Measurements from ENCODE around the gene SMYD1.

SMYD1 gene

DNA sequence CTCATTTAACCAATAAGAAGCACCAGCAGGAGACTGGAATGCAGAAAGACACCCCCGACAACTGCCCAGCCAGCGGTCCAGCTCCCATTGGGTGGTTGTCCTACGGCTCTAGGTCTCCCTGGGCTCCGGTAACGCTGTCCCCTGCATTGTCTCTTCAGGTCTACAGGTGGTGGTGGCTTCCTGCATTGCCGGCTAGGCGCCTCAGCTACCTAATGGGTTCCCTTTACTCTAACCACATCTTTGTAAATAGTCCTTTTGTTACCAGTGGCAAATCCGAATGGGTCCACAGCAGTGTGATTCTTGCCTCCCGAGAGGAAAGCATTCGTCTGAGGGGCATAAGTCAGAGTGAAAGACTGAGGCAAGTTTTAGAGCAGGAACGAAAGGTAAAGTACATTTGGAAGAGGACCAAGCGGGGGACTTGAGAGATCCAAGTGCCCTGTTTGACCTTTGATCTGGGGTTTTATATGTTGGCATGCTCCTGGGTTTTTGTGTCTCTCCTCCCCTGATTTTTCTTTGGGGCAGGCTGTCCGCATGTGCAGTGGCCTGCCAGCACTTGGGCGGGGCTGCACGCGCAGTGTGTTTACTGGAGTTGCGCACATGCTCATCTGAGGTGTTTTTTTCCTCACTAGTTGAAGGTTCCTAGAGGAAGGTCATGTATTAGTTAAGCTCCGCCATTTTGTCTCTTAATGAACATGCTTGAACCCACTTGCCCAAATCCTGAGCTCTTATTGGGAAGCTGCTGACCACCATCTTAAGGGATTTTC, 49.2 kb downstream of the SMYD1 start:
- Mint-ChIP-seq H3K36me3 (ENCODE audit: low read depth) (no peaks in the 10 kb centered on the region), H3K4me3 (no peak overlapping the region), H3K27me3 (peaks cover 11% of the 10 kb centered on the region), H3K4me1 (ENCODE audit: low read depth) (no peaks in the 10 kb centered on the region), H3K27ac (no peak overlapping the region), H3K9me3 (no peaks in the 10 kb centered on the region)

DNA sequence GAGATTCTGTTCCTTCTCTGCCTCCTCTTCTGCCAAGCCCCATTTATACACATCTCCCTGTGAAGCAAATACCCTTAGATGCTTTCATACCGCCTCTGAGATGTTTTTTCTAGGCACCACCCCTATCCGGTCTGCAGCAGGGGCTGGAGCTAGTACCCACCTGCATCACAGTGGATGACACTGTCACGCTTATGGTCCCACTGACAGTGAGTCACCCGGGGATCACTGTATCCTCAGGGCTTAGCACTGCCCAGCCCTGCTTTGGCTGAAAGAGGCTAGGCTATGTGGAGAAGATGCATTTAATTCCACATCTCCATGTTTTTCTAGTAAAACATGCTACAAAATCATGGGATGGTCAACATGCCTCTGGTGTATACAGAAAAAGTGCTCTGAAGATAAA, 50.3 kb downstream of the SMYD1 start:
- H3K4me1 Mint-ChIP-seq (ENCODE audit: low read depth): no peaks in the 10 kb centered on the region
- no peak overlapping the region for H3K4me3 Mint-ChIP-seq
- H3K9me3 Mint-ChIP-seq: no peaks in the 10 kb centered on the region
- no peak overlapping the region for H3K27ac Mint-ChIP-seq
- no peaks in the 10 kb centered on the region for H3K36me3 Mint-ChIP-seq (ENCODE audit: low read depth)
- H3K27me3 Mint-ChIP-seq: peaks cover 11% of the 10 kb centered on the region

DNA sequence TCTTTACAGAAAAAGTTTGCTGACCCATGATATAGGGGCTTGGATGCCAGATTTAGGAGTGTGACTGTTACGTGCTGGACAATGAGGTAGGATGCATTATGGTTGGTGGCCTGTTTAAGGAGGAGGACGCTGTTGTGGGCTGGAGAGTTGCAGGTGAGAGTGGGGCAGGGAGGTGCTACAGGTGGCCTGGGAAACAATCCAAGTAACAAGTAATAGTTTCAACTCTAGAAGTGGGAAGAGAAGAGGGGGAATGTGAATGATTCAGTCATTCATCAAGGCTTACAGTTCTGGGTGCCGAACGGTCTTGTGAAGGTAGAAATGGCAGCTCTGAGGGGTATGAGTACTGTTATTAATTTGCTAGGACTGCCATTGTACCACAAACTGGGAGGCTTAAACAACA, 54.1 kb downstream of the SMYD1 start:
- Mint-ChIP-seq H3K27ac (no peak overlapping the region), H3K36me3 (ENCODE audit: low read depth) (no peaks in the 10 kb centered on the region), H3K9me3 (no peaks in the 10 kb centered on the region), H3K4me1 (ENCODE audit: low read depth) (no peaks in the 10 kb centered on the region), H3K27me3 (peaks cover 18% of the 10 kb centered on the region), H3K4me3 (no peak overlapping the region)

DNA sequence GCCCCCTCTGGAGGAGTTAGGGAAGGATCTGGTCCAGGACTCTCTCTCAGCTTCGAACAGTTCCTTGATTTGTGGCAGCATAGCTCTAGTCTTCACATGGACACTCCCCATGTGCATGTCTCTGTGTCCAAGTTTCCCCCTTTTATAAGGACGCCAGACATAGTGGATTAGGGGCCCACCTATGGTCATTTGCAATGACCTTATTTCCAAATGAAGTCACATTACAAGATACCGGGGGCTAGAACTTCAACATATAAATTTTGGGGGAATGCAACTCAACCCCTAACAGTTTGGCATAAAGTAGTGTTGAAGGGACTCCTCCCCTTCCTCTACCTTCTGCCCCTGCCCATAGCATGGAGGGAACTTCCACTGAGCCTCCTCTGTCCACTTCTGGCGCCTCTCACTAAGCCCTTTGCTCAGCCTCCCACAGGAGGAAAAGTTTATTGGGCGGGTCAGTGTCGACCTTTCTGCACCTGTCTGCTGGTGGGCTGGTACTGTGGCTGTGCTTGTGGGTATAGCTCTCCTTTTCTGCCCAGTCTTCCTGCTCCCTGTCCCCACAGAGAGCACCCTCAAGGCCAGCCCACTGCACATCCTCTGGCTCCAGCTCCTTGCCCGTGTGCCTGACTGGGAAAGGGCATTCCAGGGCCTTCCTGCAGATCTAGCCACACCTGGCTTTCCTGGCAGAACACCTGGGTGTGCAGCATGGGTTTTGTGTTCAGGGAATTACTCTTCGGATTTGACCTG, 54.7 kb downstream of the SMYD1 start:
- no peaks in the 10 kb centered on the region for H3K4me1 Mint-ChIP-seq (ENCODE audit: low read depth)
- no peak overlapping the region for H3K4me3 Mint-ChIP-seq
- H3K27ac Mint-ChIP-seq: no peak overlapping the region
- H3K36me3 Mint-ChIP-seq (ENCODE audit: low read depth): no peaks in the 10 kb centered on the region
- peaks cover 13% of the 10 kb centered on the region for H3K27me3 Mint-ChIP-seq
- no peaks in the 10 kb centered on the region for H3K9me3 Mint-ChIP-seq

DNA sequence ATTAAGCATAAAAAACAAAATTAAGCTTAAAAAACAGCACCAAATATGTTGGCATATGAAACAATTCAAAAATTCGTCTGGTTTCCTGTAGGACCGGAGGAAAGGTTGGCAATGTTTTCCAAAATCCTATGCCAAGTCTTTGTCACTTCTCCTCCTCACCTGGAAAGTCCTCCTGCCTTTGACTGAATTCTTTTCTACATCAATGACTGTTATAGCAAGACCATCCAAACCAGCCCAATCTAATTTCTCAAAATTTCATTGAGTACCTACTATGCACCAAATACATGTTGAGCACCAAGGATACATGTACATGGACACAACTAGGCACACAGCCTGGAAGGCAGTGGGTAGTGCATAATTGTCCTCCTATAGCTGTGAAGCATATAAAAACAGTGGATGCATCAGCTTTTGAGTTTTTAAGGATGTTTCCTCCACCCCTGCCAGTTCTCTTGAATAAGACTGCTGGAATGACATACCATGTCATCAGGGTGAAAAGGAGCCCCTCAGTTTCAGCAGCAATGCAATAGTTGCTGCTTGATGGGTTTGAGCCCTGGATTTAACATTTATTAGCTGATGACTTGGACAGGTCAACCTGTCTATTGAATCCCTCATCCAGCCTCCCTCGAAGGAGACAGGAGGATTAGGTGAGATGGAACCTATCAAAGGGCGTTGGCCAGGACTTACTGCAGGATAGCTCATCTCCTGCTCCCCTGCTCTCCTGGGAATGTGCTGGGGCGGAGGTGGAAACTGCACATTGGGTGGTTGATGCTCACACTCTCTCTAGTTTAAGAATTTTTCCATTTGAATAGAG, 55.7 kb downstream of the SMYD1 start:
- no peaks in the 10 kb centered on the region for H3K9me3 Mint-ChIP-seq
- no peak overlapping the region for H3K4me3 Mint-ChIP-seq
- H3K27me3 Mint-ChIP-seq: peaks cover 13% of the 10 kb centered on the region
- no peaks in the 10 kb centered on the region for H3K36me3 Mint-ChIP-seq (ENCODE audit: low read depth)
- no peaks in the 10 kb centered on the region for H3K4me1 Mint-ChIP-seq (ENCODE audit: low read depth)
- no peak overlapping the region for H3K27ac Mint-ChIP-seq

DNA sequence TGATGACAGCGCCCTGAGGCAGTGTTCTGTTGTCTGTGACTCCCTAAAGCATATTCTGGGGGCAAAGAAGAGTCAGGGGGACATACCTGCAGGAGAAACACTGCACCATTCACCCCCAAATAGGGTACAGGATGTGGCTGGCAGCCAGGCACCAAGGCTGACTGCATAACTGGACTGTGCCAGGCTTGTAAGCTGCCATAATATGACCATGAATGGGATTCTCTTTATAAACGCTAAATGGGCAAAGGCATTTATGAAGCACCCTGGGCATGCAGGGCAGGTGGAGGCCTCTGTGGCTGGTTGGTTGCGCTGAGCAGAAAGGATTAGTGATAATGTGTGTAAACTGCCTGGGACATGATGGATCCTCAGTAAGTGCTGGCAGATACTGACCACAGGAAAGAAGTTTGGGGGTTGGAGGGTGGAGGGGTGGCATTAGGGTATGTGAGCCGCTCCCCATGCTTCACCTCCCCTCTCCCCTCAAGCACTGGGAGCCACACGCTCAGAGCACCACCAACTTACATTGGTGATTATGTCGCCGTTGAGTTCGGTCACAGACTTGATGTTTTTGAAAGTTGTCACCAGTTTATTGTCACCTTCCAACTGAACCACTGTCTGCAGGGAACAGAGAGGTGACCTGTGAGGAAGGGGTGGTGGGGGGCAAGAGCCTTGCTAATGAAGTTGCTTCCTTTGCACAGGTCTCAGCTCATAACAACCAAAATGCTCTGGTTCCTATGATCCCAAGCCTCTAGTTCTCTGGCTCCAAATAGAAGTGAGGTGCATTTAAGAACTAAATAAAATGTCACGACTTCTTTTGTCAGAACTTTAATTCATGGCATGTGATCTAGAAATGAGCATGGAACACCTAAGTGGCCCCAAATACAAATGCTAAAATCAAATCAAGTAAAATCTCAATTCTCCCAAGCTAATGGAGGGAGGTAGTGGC, 56.6 kb downstream of the SMYD1 start:
- peaks cover 10% of the 10 kb centered on the region for H3K27me3 Mint-ChIP-seq
- H3K36me3 Mint-ChIP-seq (ENCODE audit: low read depth): no peaks in the 10 kb centered on the region

DNA sequence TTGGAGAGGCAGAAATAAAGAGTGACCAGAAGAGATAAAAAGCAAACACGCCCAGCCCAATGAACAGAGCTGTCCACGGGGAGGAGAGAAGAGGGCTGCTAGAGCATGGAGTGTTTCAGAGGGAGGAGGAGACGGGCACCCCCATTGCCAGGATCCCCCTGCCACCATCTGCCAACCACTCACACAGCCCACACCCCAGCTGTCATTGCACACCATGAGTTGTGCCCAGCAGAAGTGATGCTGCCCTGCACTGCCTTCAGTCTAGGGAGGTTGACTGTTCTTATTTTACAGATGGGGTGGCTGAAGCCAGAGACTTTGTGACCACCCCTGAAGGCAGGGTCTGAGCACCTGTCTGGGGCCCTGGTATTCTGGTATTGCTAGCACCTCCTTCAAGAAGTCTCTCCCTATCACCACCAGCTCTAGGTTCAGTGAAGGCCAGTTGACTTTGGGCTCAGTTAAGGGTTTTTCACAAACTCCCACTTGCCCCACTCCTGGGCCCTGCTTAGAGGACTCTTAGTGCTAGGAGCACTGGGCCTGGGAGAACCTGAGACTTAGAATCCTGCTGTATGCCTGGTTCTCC, 57.8 kb downstream of the SMYD1 start:
- no peaks in the 10 kb centered on the region for H3K4me1 Mint-ChIP-seq (ENCODE audit: low read depth)
- H3K36me3 Mint-ChIP-seq (ENCODE audit: low read depth): no peaks in the 10 kb centered on the region
- no peak overlapping the region for H3K27ac Mint-ChIP-seq
- H3K4me3 Mint-ChIP-seq: no peak overlapping the region
- H3K9me3 Mint-ChIP-seq: no peaks in the 10 kb centered on the region
- peaks cover 10% of the 10 kb centered on the region for H3K27me3 Mint-ChIP-seq

More for the DNA sequence above, 56.6 kb downstream of the SMYD1 start:
- Mint-ChIP-seq H3K9me3 (no peaks in the 10 kb centered on the region), H3K4me1 (ENCODE audit: low read depth) (no peaks in the 10 kb centered on the region), H3K27ac (no peak overlapping the region), H3K4me3 (no peak overlapping the region)

DNA sequence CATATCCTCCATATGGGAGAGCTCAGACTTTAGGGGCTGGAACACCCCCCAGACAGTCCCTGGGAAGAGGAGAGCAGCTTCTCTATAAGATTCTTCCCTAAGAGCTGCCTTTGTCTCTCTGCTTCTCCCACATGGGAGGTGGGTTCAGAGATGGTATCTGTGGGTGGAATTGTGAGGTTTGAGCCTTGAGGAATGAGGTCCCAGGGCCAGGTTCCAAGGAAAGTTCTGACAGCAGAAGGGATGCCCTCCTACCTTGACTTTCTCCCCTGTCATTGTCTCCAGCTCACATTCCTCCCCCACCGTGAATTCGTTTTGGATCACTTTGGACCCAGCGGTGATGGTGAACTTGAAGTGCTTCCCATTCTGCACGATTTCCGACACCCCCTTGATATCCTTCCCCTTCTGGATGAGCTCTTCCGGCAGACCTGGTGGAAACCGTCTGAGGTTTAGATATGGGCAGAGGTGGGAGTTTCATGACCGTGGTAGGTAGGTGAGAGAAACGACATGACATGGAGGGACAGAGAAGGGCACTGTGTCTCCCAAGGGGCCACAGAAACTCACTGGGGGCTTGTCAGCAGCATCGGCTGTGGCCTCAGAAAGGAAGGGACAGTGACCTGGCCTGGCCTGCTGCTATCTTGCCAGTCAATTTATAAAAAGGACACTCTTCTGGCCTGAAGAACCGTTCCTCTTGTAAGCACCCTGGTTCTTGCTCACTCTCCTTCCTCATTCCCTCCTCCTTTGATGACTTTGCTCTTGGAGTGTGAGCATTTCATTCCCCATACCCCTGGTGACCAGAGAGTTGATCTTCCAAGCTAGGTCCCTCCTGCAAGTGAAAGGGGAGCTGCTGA, 58.5 kb downstream of the SMYD1 start:
- Mint-ChIP-seq H3K27ac (no peak overlapping the region), H3K36me3 (ENCODE audit: low read depth) (no peaks in the 10 kb centered on the region), H3K9me3 (no peaks in the 10 kb centered on the region), H3K4me3 (no peak overlapping the region), H3K27me3 (peaks cover 10% of the 10 kb centered on the region), H3K4me1 (ENCODE audit: low read depth) (no peaks in the 10 kb centered on the region)

DNA sequence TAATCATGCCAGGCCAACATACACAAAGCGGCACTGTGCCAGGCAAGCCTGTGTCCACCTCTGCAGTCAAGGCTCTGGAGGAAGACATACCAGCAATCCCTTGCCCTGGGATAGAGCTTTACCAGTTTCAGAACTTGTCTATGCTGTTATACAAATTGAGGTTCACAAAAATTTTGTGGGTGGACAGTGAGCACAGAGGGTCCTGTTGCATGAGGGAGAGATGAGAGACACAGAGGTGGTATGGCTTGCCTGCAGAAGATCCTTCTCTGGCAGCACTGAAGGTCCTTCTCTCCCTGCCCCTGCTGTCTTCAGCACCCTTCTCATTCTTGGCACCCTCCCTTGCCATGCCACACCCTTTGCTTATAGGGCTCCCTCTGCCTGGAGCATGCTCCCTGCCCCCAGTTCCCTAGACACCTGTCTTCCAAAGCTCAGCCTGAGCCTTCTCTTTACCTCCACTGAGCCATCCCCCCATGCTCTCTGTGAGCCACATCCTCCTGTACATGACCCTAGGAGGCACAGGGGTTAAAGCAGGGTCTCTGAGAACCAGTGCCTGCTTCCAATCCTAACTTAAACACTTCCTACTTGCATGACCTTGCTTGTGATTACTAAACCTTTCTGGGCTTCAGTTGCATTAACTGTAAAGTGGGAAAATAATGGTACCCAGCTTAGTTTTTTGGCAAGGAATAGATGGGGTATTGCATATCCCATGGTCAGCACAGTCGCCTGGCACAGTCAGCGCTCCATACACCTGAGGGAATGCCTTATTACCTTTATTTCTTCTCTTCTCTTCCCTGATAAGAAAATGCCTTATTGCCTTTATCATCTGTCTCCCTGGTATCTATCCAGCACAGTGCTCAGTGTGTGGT, 59.4 kb downstream of the SMYD1 start:
- Mint-ChIP-seq H3K4me1 (ENCODE audit: low read depth) (no peaks in the 10 kb centered on the region), H3K27me3 (peaks cover 7% of the 10 kb centered on the region), H3K27ac (no peak overlapping the region), H3K4me3 (no peak overlapping the region), H3K9me3 (no peaks in the 10 kb centered on the region), H3K36me3 (ENCODE audit: low read depth) (no peaks in the 10 kb centered on the region)

DNA sequence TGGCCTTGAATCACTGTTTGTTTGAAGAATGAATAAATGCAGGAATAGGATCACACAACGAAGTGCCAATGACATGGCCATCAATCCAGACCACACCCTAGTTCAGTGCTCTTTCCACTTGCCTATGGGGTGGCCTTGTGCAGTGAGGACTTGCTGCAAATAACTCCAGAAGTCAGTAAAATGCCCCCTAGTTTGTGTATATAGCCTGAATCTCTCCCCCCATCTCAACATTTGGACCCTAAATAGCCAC, 59.9 kb downstream of the SMYD1 start:
- H3K36me3 Mint-ChIP-seq (ENCODE audit: low read depth): no peaks in the 10 kb centered on the region
- peaks cover 7% of the 10 kb centered on the region for H3K27me3 Mint-ChIP-seq
- no peak overlapping the region for H3K27ac Mint-ChIP-seq
- no peaks in the 10 kb centered on the region for H3K4me1 Mint-ChIP-seq (ENCODE audit: low read depth)
- no peak overlapping the region for H3K4me3 Mint-ChIP-seq
- H3K9me3 Mint-ChIP-seq: no peaks in the 10 kb centered on the region

DNA sequence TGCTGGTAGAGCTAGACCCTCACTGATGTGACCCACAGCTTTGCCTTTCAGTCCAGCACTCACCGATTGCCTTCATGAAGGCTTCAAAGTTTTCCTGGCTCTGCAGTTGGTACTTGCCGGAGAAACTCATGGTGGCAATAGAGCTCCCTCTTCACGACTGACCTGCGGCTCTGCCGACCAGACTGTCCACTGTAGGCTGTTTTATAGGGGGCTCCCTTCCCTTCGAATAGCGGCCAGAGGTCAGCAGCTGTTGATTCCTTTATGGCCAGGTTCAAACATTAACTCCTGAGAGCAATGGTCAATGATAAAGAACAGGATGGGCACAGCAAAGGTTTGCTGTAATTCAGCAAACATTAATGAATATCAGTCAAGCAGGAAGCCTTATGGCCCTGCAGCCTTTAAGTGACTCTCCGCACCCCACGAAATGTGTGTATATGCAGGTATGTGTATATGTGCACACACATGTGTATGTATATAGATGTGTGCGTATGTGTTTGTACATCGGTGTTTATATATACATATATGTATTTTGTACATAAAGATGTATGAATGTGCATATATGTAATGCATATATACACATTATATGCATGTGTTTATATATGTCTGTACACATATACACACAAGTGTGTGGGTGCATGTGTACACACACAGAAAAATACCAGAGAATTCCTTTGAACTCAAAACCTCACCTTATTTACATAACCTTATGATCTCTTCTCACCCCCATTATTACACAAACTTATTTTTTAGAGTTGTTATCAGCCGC, 60.4 kb downstream of the SMYD1 start, which contains the start of gene FABP1:
Gene FABP1, minus strand, starts transcription at position 175 of the 766 bp plus-strand sequence. Its CDS starts 45 bp downstream, at position 130.
- Mint-ChIP-seq H3K9me3 (no peaks in the 10 kb centered on the region), H3K4me3 (no peak within 1 kb of the TSS), H3K27me3 (peaks cover 7% of the 10 kb centered on the region), H3K4me1 (ENCODE audit: low read depth) (no peaks in the 10 kb centered on the region), H3K27ac (no peak within 1 kb of the TSS), H3K36me3 (ENCODE audit: low read depth) (no peaks in the 10 kb centered on the region)

DNA sequence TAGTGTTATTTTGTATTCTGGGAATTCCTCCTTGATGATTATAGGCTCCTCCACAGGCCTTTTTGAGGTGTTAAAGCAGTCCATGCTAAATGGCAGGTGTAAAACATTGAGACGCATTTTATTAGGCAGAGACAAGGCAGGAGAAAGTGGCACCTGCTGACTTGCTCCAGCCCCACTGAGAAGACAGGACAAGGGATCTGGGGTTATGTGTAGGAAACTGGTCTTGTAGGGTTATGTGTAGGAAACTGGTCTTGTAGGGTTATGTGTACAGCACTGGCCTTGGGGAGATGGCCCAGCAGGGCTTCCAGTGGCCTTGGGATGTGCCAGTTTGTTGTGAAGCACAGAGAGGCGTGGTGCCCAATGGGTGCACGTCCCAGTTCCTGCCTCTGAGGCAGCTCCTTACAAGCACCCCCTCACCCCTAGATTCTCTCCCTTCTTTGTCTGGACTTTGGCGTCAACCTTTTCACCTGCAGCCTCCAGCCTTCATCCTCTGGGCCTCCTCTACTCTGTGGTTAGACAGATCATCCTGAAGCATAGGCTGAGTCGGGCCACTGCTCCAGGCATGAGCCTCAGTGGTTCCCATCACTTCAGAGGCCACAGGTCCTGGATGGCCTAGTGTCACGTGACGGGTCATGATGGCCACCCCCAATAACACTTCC, 61.2 kb downstream of the SMYD1 start:
- no peaks in the 10 kb centered on the region for H3K9me3 Mint-ChIP-seq
- no peaks in the 10 kb centered on the region for H3K4me1 Mint-ChIP-seq (ENCODE audit: low read depth)
- H3K27ac Mint-ChIP-seq: no peak overlapping the region
- no peaks in the 10 kb centered on the region for H3K36me3 Mint-ChIP-seq (ENCODE audit: low read depth)
- H3K4me3 Mint-ChIP-seq: no peak overlapping the region
- H3K27me3 Mint-ChIP-seq: peaks cover 10% of the 10 kb centered on the region
